HEK293 (cell line): ENCODE data around the gene CCDC87.

Source experiments
- CTCF ChIA-PET: fragments of 350-600 bp; formaldehyde crosslinking; extraction: SDS; loops from one replicate; lab custom pipeline; 2021; ENCODE audit warnings: antibody characterized with exemption; lab: Yijun Ruan, JAX
- POLR2A ChIA-PET: fragments of 300-600 bp; formaldehyde crosslinking; extraction: SDS; loops from one replicate; lab custom pipeline; 2020; ENCODE audit warnings: antibody characterized with exemption, inconsistent platforms; lab: Yijun Ruan, JAX
- H3K27ac ChIP-seq: fragments of 200-500 bp; sonication (Bioruptor generic); 2 replicates; pipeline ENCODE4 v1.5.1; 2014; ENCODE audit warnings: low read depth, low read length, control low read depth, inconsistent platforms; ENCODE audit errors: extremely low read depth
- H3K36me3 ChIP-seq, 2 experiments: fragments of 200-500 bp in 1 of 2; sonication (Bioruptor generic) in 1 of 2; 1 replicate in 1 of 2; 2 replicates in 1 of 2; pipeline ENCODE4 v1.5.1; 2014 to 2017; ENCODE audit warnings: inconsistent platforms in 2 of 2, low read length in 2 of 2; ENCODE audit not compliant: control insufficient read depth in 2 of 2, insufficient read depth in 1 of 2
- H3K4me1 ChIP-seq: fragments of 200-500 bp; sonication (Bioruptor generic); 2 replicates; pipeline ENCODE4 v1.5.1; 2014; ENCODE audit warnings: mild to moderate bottlenecking, low read length, inconsistent platforms; ENCODE audit not compliant: control insufficient read depth, insufficient read depth
- H3K4me3 ChIP-seq: 2 replicates; pipeline ENCODE4 v1.5.1; 2011; ENCODE audit warnings: low read depth, mild to moderate bottlenecking, control low read depth, low read length, moderate library complexity
- H3K9me3 ChIP-seq: fragments of 200-500 bp; sonication (Bioruptor generic); 2 replicates; pipeline ENCODE4 v1.5.1; 2014; ENCODE audit warnings: low read depth, low read length, inconsistent platforms; ENCODE audit not compliant: control insufficient read depth, insufficient read depth
- HOXD13 ChIP-seq: sonication (generic); formaldehyde crosslinking; IDR thresholded peaks from 2 replicates; pipeline ENCODE4 v1.8.0; 2022; ENCODE audit warnings: missing genetic modification reagents, borderline replicate concordance
- MZF1 ChIP-seq: fragments of 450-650 bp; formaldehyde crosslinking; IDR thresholded peaks from 2 replicates; pipeline ENCODE4 v1.5.1; 2017; ENCODE audit warnings: missing biosample characterization, missing genetic modification characterization, borderline replicate concordance
- RBAK ChIP-seq: fragments of 450-650 bp; formaldehyde crosslinking; IDR thresholded peaks from 2 replicates; pipeline ENCODE4 v1.5.1; 2016; ENCODE audit warnings: missing biosample characterization, missing genetic modification characterization
- ZBTB17 ChIP-seq: fragments of 450-650 bp; formaldehyde crosslinking; IDR thresholded peaks from 2 replicates; pipeline ENCODE4 v1.5.1; 2016; ENCODE audit warnings: missing biosample characterization, missing genetic modification characterization
- ZBTB20 ChIP-seq: fragments of 450-650 bp; formaldehyde crosslinking; IDR thresholded peaks from 2 replicates; pipeline ENCODE4 v1.5.1; 2016; ENCODE audit warnings: missing biosample characterization, missing genetic modification characterization
- ZFP3 ChIP-seq: fragments of 450-650 bp; formaldehyde crosslinking; IDR thresholded peaks from 2 replicates; pipeline ENCODE4 v1.5.1; 2016; ENCODE audit warnings: low read depth, missing biosample characterization, missing genetic modification characterization
- ZNF121 ChIP-seq: fragments of 450-650 bp; formaldehyde crosslinking; IDR thresholded peaks from 2 replicates; pipeline ENCODE4 v1.5.1; 2016; ENCODE audit warnings: missing biosample characterization, missing genetic modification characterization
- ZNF155 ChIP-seq: fragments of 450-650 bp; formaldehyde crosslinking; IDR thresholded peaks from 2 replicates; pipeline ENCODE4 v1.5.1; 2016; ENCODE audit warnings: missing biosample characterization, missing genetic modification characterization
- ZNF211 ChIP-seq: fragments of 450-650 bp; formaldehyde crosslinking; IDR thresholded peaks from 2 replicates; pipeline ENCODE4 v1.5.1; 2016; ENCODE audit warnings: low read depth, missing biosample characterization, missing genetic modification characterization
- ZNF366 ChIP-seq: fragments of 450-650 bp; formaldehyde crosslinking; conservative IDR thresholded peaks from 2 replicates; pipeline ENCODE4 v1.5.1; 2016; ENCODE audit warnings: missing biosample characterization, missing genetic modification characterization
- ZNF544 ChIP-seq: fragments of 450-650 bp; formaldehyde crosslinking; IDR thresholded peaks from 2 replicates; pipeline ENCODE4 v1.5.0; 2017; ENCODE audit warnings: missing biosample characterization, missing genetic modification characterization
- ZNF548 ChIP-seq: fragments of 450-650 bp; formaldehyde crosslinking; IDR thresholded peaks from 2 replicates; pipeline ENCODE4 v1.5.1; 2016; ENCODE audit warnings: missing biosample characterization, missing genetic modification characterization
- ZNF555 ChIP-seq: fragments of 450-650 bp; formaldehyde crosslinking; conservative IDR thresholded peaks from 2 replicates; pipeline ENCODE4 v1.5.1; 2017; ENCODE audit warnings: missing biosample characterization, mild to moderate bottlenecking, missing genetic modification characterization, inconsistent platforms
- ZNF558 ChIP-seq: fragments of 450-650 bp; formaldehyde crosslinking; IDR thresholded peaks from 2 replicates; pipeline ENCODE4 v1.5.1; 2016; ENCODE audit warnings: missing biosample characterization, missing genetic modification characterization
- ZNF639 ChIP-seq: fragments of 450-650 bp; formaldehyde crosslinking; IDR thresholded peaks from 2 replicates; pipeline ENCODE4 v1.5.1; 2016; ENCODE audit warnings: missing biosample characterization, missing genetic modification characterization
- ZNF664 ChIP-seq: fragments of 450-650 bp; formaldehyde crosslinking; IDR thresholded peaks from 2 replicates; pipeline ENCODE4 v1.5.1; 2016; ENCODE audit warnings: missing biosample characterization, missing genetic modification characterization
- TF ChIP-seq, protein P1 (sequence below): fragments of 450-650 bp; formaldehyde crosslinking; IDR thresholded peaks from 2 replicates; pipeline ENCODE4 v1.5.1; 2016; ENCODE audit warnings: missing biosample characterization, missing genetic modification characterization
- TF ChIP-seq, protein P2 (sequence below): fragments of 450-650 bp; formaldehyde crosslinking; IDR thresholded peaks from 2 replicates; pipeline ENCODE4 v1.5.1; 2017; ENCODE audit warnings: missing biosample characterization, missing genetic modification characterization
- TF ChIP-seq, protein P3 (sequence below): sonication (generic); formaldehyde crosslinking; IDR thresholded peaks from 2 replicates; pipeline ENCODE4 v1.8.1; 2022; ENCODE audit warnings: mild to moderate bottlenecking, moderate library complexity, missing genetic modification reagents

Gene CCDC87

DNA sequence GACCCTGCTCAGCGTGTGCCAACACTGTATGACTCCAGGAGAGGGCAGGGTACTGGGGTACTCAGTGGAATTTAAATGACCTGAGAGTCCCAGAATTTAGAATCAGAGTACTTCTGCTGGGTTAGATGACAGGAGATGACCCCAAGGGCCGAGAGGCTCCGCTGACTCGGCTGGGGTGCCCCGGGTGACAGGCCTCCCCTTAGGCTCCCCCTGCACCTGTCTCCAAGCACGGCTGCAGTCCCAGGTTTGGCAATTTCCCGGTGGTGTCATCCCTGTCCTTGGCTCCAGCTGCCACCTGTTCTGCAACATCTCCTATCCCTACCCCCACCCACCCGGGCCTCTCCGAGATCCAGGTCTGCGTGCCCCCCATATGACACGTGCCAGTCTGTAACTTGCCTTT is 44.8 kb downstream of the CCDC87 start:
- no peak overlapping the region for H3K4me3 ChIP-seq
- peaks cover 0 to 9% of the 10 kb centered on the region in 2 experiments; a peak in 1 of 3 replicates for H3K36me3 ChIP-seq
- ChIA-PET CTCF (interaction anchor here (1.6 kb wide), 1 partner anchor 130 kb away, joined by 5 read pairs; no protein-coding TSS in a partner anchor), POLR2A (interaction anchor here (0.9 kb wide), 1 partner anchor 68 kb away, joined by 3 read pairs; the partner anchor contains the start of gene RBM14)
- TF ChIP-seq RBAK (tag by site-specific recombination) (no peak), ZFP3 (tag by site-specific recombination) (no peak), ZNF211 (tag by site-specific recombination) (no peak), ZBTB20 (tag by site-specific recombination) (no peak), ZNF664 (tag by site-specific recombination) (no peak), ZNF555 (tag by site-specific recombination) (no peak)
- TF ChIP-seq, protein P1, sequence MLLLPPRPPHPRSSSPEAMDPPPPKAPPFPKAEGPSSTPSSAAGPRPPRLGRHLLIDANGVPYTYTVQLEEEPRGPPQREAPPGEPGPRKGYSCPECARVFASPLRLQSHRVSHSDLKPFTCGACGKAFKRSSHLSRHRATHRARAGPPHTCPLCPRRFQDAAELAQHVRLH (tag by site-specific recombination): no peak
- H3K27ac ChIP-seq: no peak overlapping the region
- H3K9me3 ChIP-seq: no peaks in the 10 kb centered on the region
- H3K4me1 ChIP-seq: no peaks in the 10 kb centered on the region

GRCh38 chr11:66547662-66548009 is 45.2 kb downstream of the CCDC87 start:
- Histone ChIP-seq H3K9me3 (no peaks in the 10 kb centered on the region), H3K27ac (no peak overlapping the region), H3K4me3 (no peak overlapping the region), H3K4me1 (no peaks in the 10 kb centered on the region), H3K36me3 (peaks cover 0 to 13% of the 10 kb centered on the region in 2 experiments; a peak in 1 of 3 replicates)
- ChIA-PET POLR2A (no interaction called here), CTCF (interaction anchor here (0.5 kb wide), 1 partner anchor 132 kb away, joined by 3 read pairs; no protein-coding TSS in a partner anchor)
- TF ChIP-seq ZNF639 (tag by site-specific recombination): no peak
- TF ChIP-seq ZNF366 (tag by site-specific recombination): no peak
- no peak for TF ChIP-seq ZNF121 (tag by site-specific recombination)
- no peak for TF ChIP-seq HOXD13 (CRISPR knock-in tag)
- no peak for TF ChIP-seq ZBTB17
- TF ChIP-seq, protein P2, sequence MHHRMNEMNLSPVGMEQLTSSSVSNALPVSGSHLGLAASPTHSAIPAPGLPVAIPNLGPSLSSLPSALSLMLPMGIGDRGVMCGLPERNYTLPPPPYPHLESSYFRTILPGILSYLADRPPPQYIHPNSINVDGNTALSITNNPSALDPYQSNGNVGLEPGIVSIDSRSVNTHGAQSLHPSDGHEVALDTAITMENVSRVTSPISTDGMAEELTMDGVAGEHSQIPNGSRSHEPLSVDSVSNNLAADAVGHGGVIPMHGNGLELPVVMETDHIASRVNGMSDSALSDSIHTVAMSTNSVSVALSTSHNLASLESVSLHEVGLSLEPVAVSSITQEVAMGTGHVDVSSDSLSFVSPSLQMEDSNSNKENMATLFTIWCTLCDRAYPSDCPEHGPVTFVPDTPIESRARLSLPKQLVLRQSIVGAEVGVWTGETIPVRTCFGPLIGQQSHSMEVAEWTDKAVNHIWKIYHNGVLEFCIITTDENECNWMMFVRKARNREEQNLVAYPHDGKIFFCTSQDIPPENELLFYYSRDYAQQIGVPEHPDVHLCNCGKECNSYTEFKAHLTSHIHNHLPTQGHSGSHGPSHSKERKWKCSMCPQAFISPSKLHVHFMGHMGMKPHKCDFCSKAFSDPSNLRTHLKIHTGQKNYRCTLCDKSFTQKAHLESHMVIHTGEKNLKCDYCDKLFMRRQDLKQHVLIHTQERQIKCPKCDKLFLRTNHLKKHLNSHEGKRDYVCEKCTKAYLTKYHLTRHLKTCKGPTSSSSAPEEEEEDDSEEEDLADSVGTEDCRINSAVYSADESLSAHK: no peak
- TF ChIP-seq ZNF155: no peak
- no peak for TF ChIP-seq ZNF558 (tag by site-specific recombination)
- no peak for TF ChIP-seq ZNF544 (tag by site-specific recombination)
- no peak for TF ChIP-seq ZNF548
- TF ChIP-seq, protein P3, sequence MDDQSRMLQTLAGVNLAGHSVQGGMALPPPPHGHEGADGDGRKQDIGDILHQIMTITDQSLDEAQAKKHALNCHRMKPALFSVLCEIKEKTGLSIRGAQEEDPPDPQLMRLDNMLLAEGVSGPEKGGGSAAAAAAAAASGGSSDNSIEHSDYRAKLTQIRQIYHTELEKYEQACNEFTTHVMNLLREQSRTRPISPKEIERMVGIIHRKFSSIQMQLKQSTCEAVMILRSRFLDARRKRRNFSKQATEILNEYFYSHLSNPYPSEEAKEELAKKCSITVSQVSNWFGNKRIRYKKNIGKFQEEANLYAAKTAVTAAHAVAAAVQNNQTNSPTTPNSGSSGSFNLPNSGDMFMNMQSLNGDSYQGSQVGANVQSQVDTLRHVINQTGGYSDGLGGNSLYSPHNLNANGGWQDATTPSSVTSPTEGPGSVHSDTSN (CRISPR knock-in tag): no peak
- TF ChIP-seq MZF1: no peak
